GM19351 (cell line): ENCODE data around the gene PPP4R2.
"Not testable (repeated sequence)": the region's sequence is repeated elsewhere in the genome, so short reads cannot be mapped to it uniquely, and the experiment has no call there.

ENCODE experiments used
- ATAC-seq: cut with Tn5 transposase; IDR thresholded peaks from one replicate; pipeline ENCODE4 v1.9.1; 2021; ENCODE audit warnings: mild to moderate bottlenecking, moderate library complexity; ENCODE audit not compliant: unreplicated experiment

The PPP4R2 gene

GRCh38 chr3:72976281-72976741 is 20.3 kb upstream of the PPP4R2 start:
- no peak for ATAC-seq

- peak; percentile 67 for ATAC-seq
These were observed 19.4 kb upstream of the PPP4R2 start for GRCh38 chr3:72977060-72977808.

GRCh38 chr3:72982609-72983366 is 13.8 kb upstream of the PPP4R2 start:
- ATAC-seq, result no peak

- ATAC-seq, result no peak
These were observed 11.0 kb upstream of the PPP4R2 start for GRCh38 chr3:72985576-72985975.

GRCh38 chr3:72990701-72991395 is 5.8 kb upstream of the PPP4R2 start:
- no peak for ATAC-seq

GRCh38 chr3:72991522-72991921 is 5.1 kb upstream of the PPP4R2 start:
- ATAC-seq, result no peak

- no peak for ATAC-seq
These were observed 3.2 kb upstream of the PPP4R2 start for GRCh38 chr3:72993391-72993790.

- no peak for ATAC-seq
These were observed 1.3 kb upstream of the PPP4R2 start for GRCh38 chr3:72995337-72995736.

GRCh38 chr3:72996121-72996472 is 514 bp upstream of the PPP4R2 start:
- no peak for ATAC-seq

GRCh38 chr3:72997421-72997961 is 880 bp downstream of the PPP4R2 start:
- peak; percentile 5 for ATAC-seq

GRCh38 chr3:72998466-72998865 is 1.9 kb downstream of the PPP4R2 start:
- no peak for ATAC-seq

GRCh38 chr3:72999951-73000350 is 3.3 kb downstream of the PPP4R2 start:
- no peak for ATAC-seq

GRCh38 chr3:73003050-73003449 is 6.4 kb downstream of the PPP4R2 start:
- not testable (repeated sequence) for ATAC-seq

GRCh38 chr3:73004316-73004715 is 7.7 kb downstream of the PPP4R2 start:
- ATAC-seq, result no peak

- no peak for ATAC-seq
These were observed 11.5 kb downstream of the PPP4R2 start for GRCh38 chr3:73007992-73008712.

- no peak for ATAC-seq
These were observed 12.4 kb downstream of the PPP4R2 start for GRCh38 chr3:73009008-73009407.

- ATAC-seq, result no peak
These were observed 13.1 kb downstream of the PPP4R2 start for GRCh38 chr3:73009750-73010149.

GRCh38 chr3:73010158-73010557 is 13.5 kb downstream of the PPP4R2 start:
- ATAC-seq, result no peak

GRCh38 chr3:73018298-73018697 is 21.7 kb downstream of the PPP4R2 start:
- ATAC-seq, result no peak

GRCh38 chr3:73018790-73019441 is 22.3 kb downstream of the PPP4R2 start:
- no peak for ATAC-seq
